Esophagus squamous epithelium (tissue), 4 donors: ENCODE results near the gene AKIRIN2.

ENCODE experiments used
- CTCF ChIP-seq, 6 experiments: fragments of 450-650 bp in 4 of 6; fragments of 200-600 bp in 2 of 6; sonication (generic) in 2 of 6; IDR thresholded peaks; one replicate each; pipeline ENCODE4 v1.5.1; 2016 to 2019; ENCODE audit warnings: antibody characterized with exemption in 6 of 6, mild to moderate bottlenecking in 4 of 6, moderate library complexity in 4 of 6
- POLR2A ChIP-seq, 4 donors: fragments of 450-650 bp; IDR thresholded peaks; one replicate each; pipeline ENCODE4 v1.6.1; 2017; ENCODE audit warnings: antibody characterized with exemption in 4 of 4, mild to moderate bottlenecking in 4 of 4, moderate library complexity in 3 of 4

DNA sequence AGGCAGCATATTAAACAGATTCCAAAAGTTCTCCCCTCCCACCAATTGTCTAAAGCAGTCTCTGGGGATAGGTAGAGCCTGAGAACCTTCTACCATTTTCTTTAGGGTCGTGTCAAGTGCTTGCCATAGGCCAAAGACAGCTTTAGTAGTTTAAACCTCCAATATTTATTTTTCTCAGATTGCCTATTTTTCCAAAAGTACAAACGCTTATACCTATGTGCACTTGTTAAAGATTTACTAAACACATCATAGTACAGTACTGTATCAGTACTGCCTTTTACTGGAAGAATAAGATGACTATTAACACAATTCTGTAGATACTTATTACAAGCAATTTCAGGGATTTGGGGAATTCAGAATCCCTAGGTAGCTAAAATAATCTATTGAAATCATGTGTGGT is 29.4 kb downstream of the AKIRIN2 start:
- TF ChIP-seq CTCF (IDR thresholded peaks at IDR 0.05) (no peak), POLR2A (IDR thresholded peaks at IDR 0.05) (no peak)
